Measurements from ENCODE around the gene EPHA6.

Gene EPHA6

GRCh38 chr3:97662762-97663161 is 848.4 kb downstream of the EPHA6 start:
- TF ChIP-seq CTCF (conservative IDR thresholded peaks at IDR 0.05): no peak
- no peak overlapping the region for H3K27ac ChIP-seq

GRCh38 chr3:97665896-97666295 is 851.5 kb downstream of the EPHA6 start:
- no peak overlapping the region for H3K27ac ChIP-seq
- no peak for TF ChIP-seq CTCF (conservative IDR thresholded peaks at IDR 0.05)

GRCh38 chr3:97670952-97671351 is 856.6 kb downstream of the EPHA6 start:
- H3K27ac ChIP-seq: no peak overlapping the region
- no peak for TF ChIP-seq CTCF (conservative IDR thresholded peaks at IDR 0.05)

- TF ChIP-seq CTCF (conservative IDR thresholded peaks at IDR 0.05): no peak
- H3K27ac ChIP-seq: no peak overlapping the region
Observed at GRCh38 chr3:97673357-97673997, 859.1 kb downstream of the EPHA6 start.

- H3K27ac ChIP-seq: no peak overlapping the region
- no peak for TF ChIP-seq CTCF (conservative IDR thresholded peaks at IDR 0.05)
Observed at GRCh38 chr3:97674461-97674860, 860.1 kb downstream of the EPHA6 start.

GRCh38 chr3:97680210-97680609 is 865.8 kb downstream of the EPHA6 start:
- TF ChIP-seq CTCF (conservative IDR thresholded peaks at IDR 0.05): no peak
- H3K27ac ChIP-seq: no peak overlapping the region

- H3K27ac ChIP-seq: no peak overlapping the region
- TF ChIP-seq CTCF (conservative IDR thresholded peaks at IDR 0.05): no peak
Observed at GRCh38 chr3:97680696-97681095, 866.3 kb downstream of the EPHA6 start.

Data from VCaP (cell line).